HEK293 (cell line): ENCODE measurements around the gene DPPA3.
"Not testable (repeated sequence)": the region's sequence is repeated elsewhere in the genome, so short reads cannot be mapped to it uniquely, and the experiment has no call there.

Experiments used
- CTCF ChIA-PET: fragments of 350-600 bp; formaldehyde crosslinking; extraction: SDS; loops from one replicate; lab custom pipeline; 2021; ENCODE audit warnings: antibody characterized with exemption; lab: Yijun Ruan, JAX
- POLR2A ChIA-PET: fragments of 300-600 bp; formaldehyde crosslinking; extraction: SDS; loops from one replicate; lab custom pipeline; 2020; ENCODE audit warnings: antibody characterized with exemption, inconsistent platforms; lab: Yijun Ruan, JAX
- H3K27ac ChIP-seq: fragments of 200-500 bp; sonication (Bioruptor generic); 2 replicates; pipeline ENCODE4 v1.5.1; 2014; ENCODE audit warnings: low read depth, low read length, control low read depth, inconsistent platforms; ENCODE audit errors: extremely low read depth
- H3K36me3 ChIP-seq, 2 experiments: fragments of 200-500 bp in 1 of 2; sonication (Bioruptor generic) in 1 of 2; 1 replicate in 1 of 2; 2 replicates in 1 of 2; pipeline ENCODE4 v1.5.1; 2014 to 2017; ENCODE audit warnings: inconsistent platforms in 2 of 2, low read length in 2 of 2; ENCODE audit not compliant: control insufficient read depth in 2 of 2, insufficient read depth in 1 of 2
- H3K4me1 ChIP-seq: fragments of 200-500 bp; sonication (Bioruptor generic); 2 replicates; pipeline ENCODE4 v1.5.1; 2014; ENCODE audit warnings: mild to moderate bottlenecking, low read length, inconsistent platforms; ENCODE audit not compliant: control insufficient read depth, insufficient read depth
- H3K4me3 ChIP-seq: 2 replicates; pipeline ENCODE4 v1.5.1; 2011; ENCODE audit warnings: low read depth, mild to moderate bottlenecking, control low read depth, low read length, moderate library complexity
- H3K9me3 ChIP-seq: fragments of 200-500 bp; sonication (Bioruptor generic); 2 replicates; pipeline ENCODE4 v1.5.1; 2014; ENCODE audit warnings: low read depth, low read length, inconsistent platforms; ENCODE audit not compliant: control insufficient read depth, insufficient read depth
- ZFP3 ChIP-seq: fragments of 450-650 bp; formaldehyde crosslinking; IDR thresholded peaks from 2 replicates; pipeline ENCODE4 v1.5.1; 2016; ENCODE audit warnings: low read depth, missing biosample characterization, missing genetic modification characterization
- ZNF140 ChIP-seq: fragments of 450-650 bp; formaldehyde crosslinking; IDR thresholded peaks from 2 replicates; pipeline ENCODE4 v1.5.1; 2016; ENCODE audit warnings: missing biosample characterization, missing genetic modification characterization
- ZNF16 ChIP-seq: fragments of 450-650 bp; formaldehyde crosslinking; IDR thresholded peaks from 2 replicates; pipeline ENCODE4 v1.5.1; 2016; ENCODE audit warnings: low read depth, missing biosample characterization, missing genetic modification characterization
- ZNF175 ChIP-seq: fragments of 450-650 bp; formaldehyde crosslinking; IDR thresholded peaks from 2 replicates; pipeline ENCODE4 v1.5.1; 2016; ENCODE audit warnings: missing biosample characterization, missing genetic modification characterization
- ZNF302 ChIP-seq: fragments of 450-650 bp; formaldehyde crosslinking; IDR thresholded peaks from 2 replicates; pipeline ENCODE4 v1.5.1; 2016; ENCODE audit warnings: missing biosample characterization, missing genetic modification characterization, low read depth
- ZNF610 ChIP-seq: fragments of 450-650 bp; formaldehyde crosslinking; IDR thresholded peaks from 2 replicates; pipeline ENCODE4 v1.5.1; 2016; ENCODE audit warnings: missing biosample characterization, missing genetic modification characterization, borderline replicate concordance
- ZNF654 ChIP-seq: fragments of 450-650 bp; formaldehyde crosslinking; IDR thresholded peaks from 2 replicates; pipeline ENCODE4 v1.5.1; 2016; ENCODE audit warnings: low read depth, missing biosample characterization, missing genetic modification characterization
- ZNF76 ChIP-seq: fragments of 450-650 bp; formaldehyde crosslinking; IDR thresholded peaks from 2 replicates; pipeline ENCODE4; 2016; ENCODE audit warnings: low read depth, missing biosample characterization, missing genetic modification characterization, borderline replicate concordance
- ZNF791 ChIP-seq: fragments of 450-650 bp; formaldehyde crosslinking; IDR thresholded peaks from 2 replicates; pipeline ENCODE4 v1.5.1; 2016; ENCODE audit warnings: missing biosample characterization, missing genetic modification characterization
- ZSCAN23 ChIP-seq: fragments of 450-650 bp; formaldehyde crosslinking; IDR thresholded peaks from 2 replicates; pipeline ENCODE4 v1.5.1; 2016; ENCODE audit warnings: missing biosample characterization, missing genetic modification characterization
- TF ChIP-seq, protein P1 (sequence below): fragments of 450-650 bp; IDR thresholded peaks from 2 replicates; pipeline ENCODE4 v1.5.1; 2018; ENCODE audit warnings: missing biosample characterization, missing genetic modification characterization
- TF ChIP-seq, protein P2 (sequence below): fragments of 450-650 bp; IDR thresholded peaks from 2 replicates; pipeline ENCODE4 v1.5.1; 2018; ENCODE audit warnings: missing biosample characterization, mild to moderate bottlenecking, missing genetic modification characterization
- TF ChIP-seq, protein P3 (sequence below): fragments of 450-650 bp; formaldehyde crosslinking; IDR thresholded peaks from 2 replicates; pipeline ENCODE4 v1.5.1; 2017; ENCODE audit warnings: missing biosample characterization, missing genetic modification characterization
- TF ChIP-seq, protein P4 (sequence below): sonication (generic); formaldehyde crosslinking; IDR thresholded peaks from 2 replicates; pipeline ENCODE4 v1.8.1; 2022; ENCODE audit warnings: mild to moderate bottlenecking, moderate library complexity, missing genetic modification reagents
- TF ChIP-seq, protein P5 (sequence below): fragments of 450-650 bp; formaldehyde crosslinking; optimal IDR thresholded peaks from 2 replicates; pipeline ENCODE3; 2016; ENCODE audit warnings: missing biosample characterization, mild to moderate bottlenecking, missing genetic modification characterization

Gene DPPA3

DNA sequence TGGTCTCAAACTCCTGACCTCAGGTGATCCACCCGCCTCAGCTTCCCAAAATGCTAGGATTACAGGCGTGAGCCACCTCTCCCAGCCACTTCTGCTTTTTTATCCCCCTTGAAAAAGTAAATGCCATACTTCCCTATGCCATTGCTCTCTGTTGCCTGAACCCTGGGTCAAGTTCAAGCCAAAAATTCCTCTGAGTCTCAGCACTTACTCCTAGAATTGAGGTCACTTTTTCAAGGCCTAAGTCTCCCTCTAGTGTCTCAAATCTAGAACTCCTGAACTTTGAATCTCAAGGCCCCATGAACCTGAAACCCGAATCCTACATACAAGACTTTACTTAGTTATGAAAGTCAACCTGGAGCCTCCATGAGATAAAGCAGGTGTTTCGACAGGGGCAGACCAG is 44.1 kb upstream of the DPPA3 start:
- CTCF ChIA-PET: interaction anchor here (0.6 to 1.4 kb wide), 7 partner anchors 12 to 442 kb away, joined by 3 to 9 read pairs (median 4); no protein-coding TSS in a partner anchor
- no peak overlapping the region for H3K4me3 ChIP-seq
- no peaks in the 10 kb centered on the region for H3K4me1 ChIP-seq
- no peak overlapping the region for H3K27ac ChIP-seq
- no peaks in the 10 kb centered on the region for H3K36me3 ChIP-seq
- H3K9me3 ChIP-seq: no peaks in the 10 kb centered on the region
- POLR2A ChIA-PET: no interaction called here
- TF ChIP-seq, protein P1, sequence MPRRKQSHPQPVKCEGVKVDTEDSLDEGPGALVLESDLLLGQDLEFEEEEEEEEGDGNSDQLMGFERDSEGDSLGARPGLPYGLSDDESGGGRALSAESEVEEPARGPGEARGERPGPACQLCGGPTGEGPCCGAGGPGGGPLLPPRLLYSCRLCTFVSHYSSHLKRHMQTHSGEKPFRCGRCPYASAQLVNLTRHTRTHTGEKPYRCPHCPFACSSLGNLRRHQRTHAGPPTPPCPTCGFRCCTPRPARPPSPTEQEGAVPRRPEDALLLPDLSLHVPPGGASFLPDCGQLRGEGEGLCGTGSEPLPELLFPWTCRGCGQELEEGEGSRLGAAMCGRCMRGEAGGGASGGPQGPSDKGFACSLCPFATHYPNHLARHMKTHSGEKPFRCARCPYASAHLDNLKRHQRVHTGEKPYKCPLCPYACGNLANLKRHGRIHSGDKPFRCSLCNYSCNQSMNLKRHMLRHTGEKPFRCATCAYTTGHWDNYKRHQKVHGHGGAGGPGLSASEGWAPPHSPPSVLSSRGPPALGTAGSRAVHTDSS (tag by site-specific recombination): no peak
- TF ChIP-seq ZNF654 (tag by site-specific recombination): peak; percentile 44

DNA sequence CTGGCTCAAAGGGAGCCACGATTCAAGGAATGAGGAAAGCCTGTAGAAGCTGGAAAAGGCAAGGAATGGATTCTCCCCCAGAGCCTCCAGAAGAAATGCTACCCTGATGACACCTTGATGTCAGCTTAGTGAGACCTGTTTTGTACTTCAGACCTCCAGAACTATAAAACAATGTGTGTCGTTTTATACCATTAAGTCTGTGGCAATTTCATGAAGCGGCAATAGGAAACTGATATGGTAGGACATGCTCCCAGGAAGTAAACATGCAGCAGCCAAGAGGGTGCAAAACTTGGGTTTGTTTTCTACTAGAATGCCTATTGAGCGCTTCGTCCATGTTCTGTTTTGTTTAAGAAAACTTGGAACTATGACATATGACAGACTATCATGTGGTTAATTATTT is 43.1 kb upstream of the DPPA3 start:
- no peaks in the 10 kb centered on the region for H3K9me3 ChIP-seq
- no peak for TF ChIP-seq ZNF302 (tag by site-specific recombination)
- TF ChIP-seq, protein P2, sequence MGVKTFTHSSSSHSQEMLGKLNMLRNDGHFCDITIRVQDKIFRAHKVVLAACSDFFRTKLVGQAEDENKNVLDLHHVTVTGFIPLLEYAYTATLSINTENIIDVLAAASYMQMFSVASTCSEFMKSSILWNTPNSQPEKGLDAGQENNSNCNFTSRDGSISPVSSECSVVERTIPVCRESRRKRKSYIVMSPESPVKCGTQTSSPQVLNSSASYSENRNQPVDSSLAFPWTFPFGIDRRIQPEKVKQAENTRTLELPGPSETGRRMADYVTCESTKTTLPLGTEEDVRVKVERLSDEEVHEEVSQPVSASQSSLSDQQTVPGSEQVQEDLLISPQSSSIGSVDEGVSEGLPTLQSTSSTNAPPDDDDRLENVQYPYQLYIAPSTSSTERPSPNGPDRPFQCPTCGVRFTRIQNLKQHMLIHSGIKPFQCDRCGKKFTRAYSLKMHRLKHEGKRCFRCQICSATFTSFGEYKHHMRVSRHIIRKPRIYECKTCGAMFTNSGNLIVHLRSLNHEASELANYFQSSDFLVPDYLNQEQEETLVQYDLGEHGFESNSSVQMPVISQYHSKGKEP (tag by site-specific recombination): no peak
- no peak for TF ChIP-seq ZNF175
- no peak for TF ChIP-seq ZNF610
- TF ChIP-seq, protein P3, sequence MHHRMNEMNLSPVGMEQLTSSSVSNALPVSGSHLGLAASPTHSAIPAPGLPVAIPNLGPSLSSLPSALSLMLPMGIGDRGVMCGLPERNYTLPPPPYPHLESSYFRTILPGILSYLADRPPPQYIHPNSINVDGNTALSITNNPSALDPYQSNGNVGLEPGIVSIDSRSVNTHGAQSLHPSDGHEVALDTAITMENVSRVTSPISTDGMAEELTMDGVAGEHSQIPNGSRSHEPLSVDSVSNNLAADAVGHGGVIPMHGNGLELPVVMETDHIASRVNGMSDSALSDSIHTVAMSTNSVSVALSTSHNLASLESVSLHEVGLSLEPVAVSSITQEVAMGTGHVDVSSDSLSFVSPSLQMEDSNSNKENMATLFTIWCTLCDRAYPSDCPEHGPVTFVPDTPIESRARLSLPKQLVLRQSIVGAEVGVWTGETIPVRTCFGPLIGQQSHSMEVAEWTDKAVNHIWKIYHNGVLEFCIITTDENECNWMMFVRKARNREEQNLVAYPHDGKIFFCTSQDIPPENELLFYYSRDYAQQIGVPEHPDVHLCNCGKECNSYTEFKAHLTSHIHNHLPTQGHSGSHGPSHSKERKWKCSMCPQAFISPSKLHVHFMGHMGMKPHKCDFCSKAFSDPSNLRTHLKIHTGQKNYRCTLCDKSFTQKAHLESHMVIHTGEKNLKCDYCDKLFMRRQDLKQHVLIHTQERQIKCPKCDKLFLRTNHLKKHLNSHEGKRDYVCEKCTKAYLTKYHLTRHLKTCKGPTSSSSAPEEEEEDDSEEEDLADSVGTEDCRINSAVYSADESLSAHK (tag by site-specific recombination): no peak
- TF ChIP-seq ZNF140: no peak
- no peak for TF ChIP-seq ZFP3 (tag by site-specific recombination)
- no peak for TF ChIP-seq ZNF791 (tag by site-specific recombination)
- no peak for TF ChIP-seq ZSCAN23 (tag by site-specific recombination)
- TF ChIP-seq, protein P4, sequence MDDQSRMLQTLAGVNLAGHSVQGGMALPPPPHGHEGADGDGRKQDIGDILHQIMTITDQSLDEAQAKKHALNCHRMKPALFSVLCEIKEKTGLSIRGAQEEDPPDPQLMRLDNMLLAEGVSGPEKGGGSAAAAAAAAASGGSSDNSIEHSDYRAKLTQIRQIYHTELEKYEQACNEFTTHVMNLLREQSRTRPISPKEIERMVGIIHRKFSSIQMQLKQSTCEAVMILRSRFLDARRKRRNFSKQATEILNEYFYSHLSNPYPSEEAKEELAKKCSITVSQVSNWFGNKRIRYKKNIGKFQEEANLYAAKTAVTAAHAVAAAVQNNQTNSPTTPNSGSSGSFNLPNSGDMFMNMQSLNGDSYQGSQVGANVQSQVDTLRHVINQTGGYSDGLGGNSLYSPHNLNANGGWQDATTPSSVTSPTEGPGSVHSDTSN (CRISPR knock-in tag): no peak
- no peak for TF ChIP-seq ZNF76 (tag by site-specific recombination)
- TF ChIP-seq ZNF16 (tag by site-specific recombination): no peak
- TF ChIP-seq, protein P5, sequence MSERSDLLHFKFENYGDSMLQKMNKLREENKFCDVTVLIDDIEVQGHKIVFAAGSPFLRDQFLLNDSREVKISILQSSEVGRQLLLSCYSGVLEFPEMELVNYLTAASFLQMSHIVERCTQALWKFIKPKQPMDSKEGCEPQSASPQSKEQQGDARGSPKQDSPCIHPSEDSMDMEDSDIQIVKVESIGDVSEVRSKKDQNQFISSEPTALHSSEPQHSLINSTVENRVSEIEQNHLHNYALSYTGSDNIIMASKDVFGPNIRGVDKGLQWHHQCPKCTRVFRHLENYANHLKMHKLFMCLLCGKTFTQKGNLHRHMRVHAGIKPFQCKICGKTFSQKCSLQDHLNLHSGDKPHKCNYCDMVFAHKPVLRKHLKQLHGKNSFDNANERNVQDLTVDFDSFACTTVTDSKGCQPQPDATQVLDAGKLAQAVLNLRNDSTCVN (tag by site-specific recombination): no peak
- CTCF ChIA-PET: interaction anchor here (0.6 to 1.8 kb wide), 8 partner anchors 11 to 876 kb away, joined by 3 to 9 read pairs (median 4); no protein-coding TSS in a partner anchor
- H3K4me1 ChIP-seq: no peaks in the 10 kb centered on the region
- H3K36me3 ChIP-seq: no peaks in the 10 kb centered on the region
- H3K4me3 ChIP-seq: no peak overlapping the region
- H3K27ac ChIP-seq: no peak overlapping the region
- POLR2A ChIA-PET: interaction anchor here (0.6 kb wide), 1 partner anchor 8 kb away, joined by 6 read pairs; no protein-coding TSS in a partner anchor

DNA sequence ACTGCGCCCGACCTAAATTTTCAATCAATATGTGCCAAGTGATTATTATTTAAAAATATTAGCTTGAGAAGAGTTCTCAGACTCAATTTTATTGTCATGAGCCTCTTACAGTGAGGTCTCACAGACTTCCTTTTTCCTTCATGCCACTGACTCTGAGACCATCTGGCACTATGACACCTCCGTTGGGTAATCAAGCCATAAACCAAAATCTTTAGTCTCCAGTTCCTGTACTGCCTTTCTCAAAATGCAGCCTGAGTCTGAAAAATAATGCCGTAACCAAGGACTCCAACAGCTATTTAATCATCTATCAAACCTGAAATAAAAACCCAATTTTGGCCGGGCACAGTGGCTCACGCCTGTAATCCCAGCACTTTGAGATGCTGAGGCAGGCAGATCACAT is 35.8 kb upstream of the DPPA3 start:
- not testable (repeated sequence) for H3K4me3 ChIP-seq, H3K4me1 ChIP-seq, H3K9me3 ChIP-seq, H3K27ac ChIP-seq, H3K36me3 ChIP-seq
- ChIA-PET CTCF (interaction anchor here (0.7 to 4.6 kb wide), 2 partner anchors 132 to 317 kb away, joined by 3 to 62 read pairs; no protein-coding TSS in a partner anchor), POLR2A (interaction anchor here (0.6 kb wide), 1 partner anchor 133 kb away, joined by 6 read pairs; no protein-coding TSS in a partner anchor)
